KG1 (cell line): ENCODE results near the gene NIN.
"Not testable (repeated sequence)": the region's sequence is repeated elsewhere in the genome, so short reads cannot be mapped to it uniquely, and the experiment has no call there.

Source experiments
- DNase-seq: peaks from one replicate; lab custom pipeline; 2025; lab: John Stamatoyannopoulos, UW

Gene NIN

GRCh38 chr14:50837850-50838470 lies 7.0 kb upstream of the NIN start:
- DNase-seq = no peak

GRCh38 chr14:50837271-50837670 lies 6.3 kb upstream of the NIN start:
- no peak for DNase-seq

- no peak for DNase-seq
These were observed 5.6 kb upstream of the NIN start for GRCh38 chr14:50836515-50836914.

- no peak for DNase-seq
These were observed 4.3 kb upstream of the NIN start for GRCh38 chr14:50835280-50835679.

GRCh38 chr14:50834802-50835276 lies 3.9 kb upstream of the NIN start:
- no peak for DNase-seq

- no peak for DNase-seq
These were observed 2.1 kb upstream of the NIN start for GRCh38 chr14:50832935-50833630.

- DNase-seq = no peak
These were observed 785 bp upstream of the NIN start for GRCh38 chr14:50831726-50832168.

GRCh38 chr14:50830044-50830931 lies 674 bp downstream of the NIN start:
- DNase-seq = peak; percentile 49

- DNase-seq = no peak
These were observed 1.4 kb downstream of the NIN start for GRCh38 chr14:50829489-50830043.

GRCh38 chr14:50828721-50829488 lies 2.1 kb downstream of the NIN start:
- DNase-seq = no peak

GRCh38 chr14:50826681-50827080 lies 4.3 kb downstream of the NIN start:
- no peak for DNase-seq

- DNase-seq = no peak
These were observed 5.7 kb downstream of the NIN start for GRCh38 chr14:50825307-50825706.

GRCh38 chr14:50823762-50824636 lies 7.0 kb downstream of the NIN start:
- no peak for DNase-seq

GRCh38 chr14:50823051-50823761 lies 7.8 kb downstream of the NIN start:
- no peak for DNase-seq

GRCh38 chr14:50822501-50823042 lies 8.4 kb downstream of the NIN start:
- DNase-seq = no peak

- no peak for DNase-seq
These were observed 9.2 kb downstream of the NIN start for GRCh38 chr14:50821510-50822464.

GRCh38 chr14:50820786-50821509 lies 10.0 kb downstream of the NIN start:
- no peak for DNase-seq

GRCh38 chr14:50819303-50819702 lies 11.7 kb downstream of the NIN start:
- DNase-seq = not testable (repeated sequence)
